GM18526 (cell line): ENCODE data around the gene SMIM8.
A peak's percentile ranks its signal among the peaks of the same experiment; 100 is the strongest.

Experiments used
- POLR2A ChIP-seq: IDR thresholded peaks from 3 replicates; pipeline ENCODE4 v1.6.1; 2011; ENCODE audit not compliant: insufficient read length; ENCODE audit errors: extremely low read depth

The SMIM8 gene

GRCh38 chr6:87322304-87323212 is at the start of gene SMIM8:
TSS of gene SMIM8 (plus strand) at chr6:87322588. CDS start at chr6:87337032, 14,444 bp downstream.
- TF ChIP-seq POLR2A, result peak; percentile 86

- TF ChIP-seq POLR2A, result no peak
Measured at GRCh38 chr6:87274660-87275274, 47.6 kb upstream of the SMIM8 start.

DNA sequence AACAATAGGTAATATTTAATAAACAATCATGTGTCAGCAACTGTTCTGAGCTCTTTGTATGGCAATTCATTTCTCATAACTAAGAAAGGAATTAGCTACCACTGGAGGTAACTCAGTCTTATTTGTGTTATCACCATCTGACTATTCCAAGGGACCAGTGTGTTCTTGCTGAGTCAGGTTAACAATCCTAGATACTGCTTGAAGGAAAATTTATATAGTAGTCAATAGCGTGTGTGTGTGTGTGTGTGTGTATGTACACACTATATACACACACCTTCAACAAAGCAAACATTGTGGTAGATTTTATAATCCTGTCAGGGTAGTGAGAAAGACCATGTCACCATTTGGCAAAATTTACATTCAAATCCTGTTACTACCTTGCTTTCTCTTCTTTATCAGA is 45.8 kb upstream of the SMIM8 start:
- no peak for TF ChIP-seq POLR2A

- TF ChIP-seq POLR2A, result no peak
Measured at GRCh38 chr6:87277123-87277522, 45.3 kb upstream of the SMIM8 start.

- no peak for TF ChIP-seq POLR2A
Measured at GRCh38 chr6:87279196-87279595, 43.2 kb upstream of the SMIM8 start.

GRCh38 chr6:87281426-87281825 is 41.0 kb upstream of the SMIM8 start:
- no peak for TF ChIP-seq POLR2A

GRCh38 chr6:87282743-87283142 is 39.6 kb upstream of the SMIM8 start:
- TF ChIP-seq POLR2A, result no peak

DNA sequence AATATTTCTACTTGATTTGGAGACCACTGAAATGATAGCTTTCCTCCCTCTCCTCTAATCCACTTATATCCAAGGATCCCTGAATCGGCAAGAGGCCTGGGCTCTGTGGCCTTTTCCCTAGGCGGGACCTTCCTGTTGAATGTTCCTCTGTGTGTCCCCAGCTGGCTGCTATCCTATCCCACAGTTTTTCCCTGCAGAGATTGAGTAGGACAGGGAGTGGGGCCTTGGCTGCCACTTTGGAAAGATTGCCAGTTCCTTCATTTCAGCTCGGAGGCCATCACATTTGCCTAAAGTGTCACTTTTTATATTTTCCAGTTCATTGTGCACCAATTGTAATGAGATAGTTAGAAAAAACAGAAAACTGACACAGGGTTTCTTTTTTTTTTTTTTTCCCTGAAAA is 38.9 kb upstream of the SMIM8 start:
- TF ChIP-seq POLR2A, result no peak

GRCh38 chr6:87287251-87287650 is 35.1 kb upstream of the SMIM8 start:
- no peak for TF ChIP-seq POLR2A

DNA sequence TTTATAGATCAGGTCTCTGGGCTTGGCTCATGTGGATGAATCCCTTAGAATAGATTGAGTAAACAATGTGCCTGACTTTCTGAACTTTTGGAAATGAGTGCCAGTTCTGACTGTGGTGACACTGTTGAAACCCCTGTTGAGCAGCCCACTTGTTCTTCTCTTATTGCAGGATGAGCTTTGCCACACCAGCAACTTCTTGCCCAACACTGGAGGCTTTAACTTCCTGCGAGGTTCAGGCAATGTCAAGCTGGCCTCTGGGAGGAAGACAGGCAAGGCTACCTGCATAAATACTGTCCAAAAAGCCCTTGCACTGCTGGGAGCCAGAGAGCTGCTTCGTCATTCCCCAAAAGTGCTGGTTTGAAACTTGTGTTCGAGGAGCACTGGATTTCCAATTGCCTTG is 32.8 kb upstream of the SMIM8 start:
- TF ChIP-seq POLR2A, result no peak

- TF ChIP-seq POLR2A, result no peak
Measured at GRCh38 chr6:87291883-87292282, 30.5 kb upstream of the SMIM8 start.

- TF ChIP-seq POLR2A, result no peak
Measured at GRCh38 chr6:87293526-87293925, 28.9 kb upstream of the SMIM8 start.

GRCh38 chr6:87297119-87297518 is 25.3 kb upstream of the SMIM8 start:
- TF ChIP-seq POLR2A, result no peak

- TF ChIP-seq POLR2A, result no peak
Measured at GRCh38 chr6:87308970-87309369, 13.4 kb upstream of the SMIM8 start.

GRCh38 chr6:87312860-87313259 is 9.5 kb upstream of the SMIM8 start:
- TF ChIP-seq POLR2A, result no peak

DNA sequence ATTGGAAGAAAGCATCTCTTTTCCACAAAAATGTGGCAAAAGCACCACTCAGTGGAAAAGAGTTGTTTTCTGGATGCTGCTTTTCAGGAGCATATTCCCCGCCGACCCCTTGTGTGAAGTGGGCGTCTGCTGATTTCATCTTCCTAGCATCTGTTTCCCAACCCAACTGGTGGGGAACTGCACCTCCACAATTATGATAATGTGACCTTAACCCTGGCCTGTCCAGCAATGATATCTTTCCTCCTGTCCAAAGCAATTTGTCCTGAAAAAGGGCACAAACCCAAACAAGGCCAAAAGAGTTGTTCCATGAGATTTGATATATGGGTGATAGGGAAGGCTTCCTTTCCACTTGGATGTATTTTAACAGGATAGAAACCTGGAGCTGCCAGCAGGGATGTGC is 7.3 kb upstream of the SMIM8 start:
- TF ChIP-seq POLR2A, result no peak

DNA sequence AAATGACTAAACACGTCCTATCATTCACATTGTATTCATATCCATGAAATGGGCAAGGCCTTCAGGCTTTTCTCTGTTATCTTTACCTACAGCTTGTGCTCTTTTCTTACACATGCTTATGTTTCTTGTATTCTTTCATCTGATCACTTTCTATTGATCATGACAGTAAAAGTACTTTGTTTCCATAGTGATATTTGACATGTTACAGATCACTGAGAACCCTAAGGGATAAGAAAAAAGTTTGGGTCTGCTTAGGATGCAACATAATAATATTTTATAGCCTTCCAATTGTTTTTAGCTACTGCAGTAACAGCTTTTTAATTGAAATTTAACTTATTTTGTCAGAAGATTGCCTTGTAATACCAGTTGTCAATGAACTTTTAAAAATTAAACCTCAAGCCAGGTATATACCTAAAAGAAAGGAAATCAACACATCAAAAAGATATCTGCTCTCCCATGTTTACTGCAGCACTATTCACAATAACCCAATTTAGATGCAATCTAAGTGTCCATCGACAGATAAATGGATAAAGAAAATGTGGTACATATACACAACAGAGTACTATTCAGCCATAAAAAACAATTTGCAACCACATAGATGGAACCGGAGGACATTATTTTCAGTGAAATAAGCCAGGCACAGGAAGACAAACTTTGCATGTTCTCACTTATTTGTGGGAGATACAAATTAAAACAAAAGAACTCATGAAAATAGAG is 3.0 kb upstream of the SMIM8 start:
- no peak for TF ChIP-seq POLR2A

DNA sequence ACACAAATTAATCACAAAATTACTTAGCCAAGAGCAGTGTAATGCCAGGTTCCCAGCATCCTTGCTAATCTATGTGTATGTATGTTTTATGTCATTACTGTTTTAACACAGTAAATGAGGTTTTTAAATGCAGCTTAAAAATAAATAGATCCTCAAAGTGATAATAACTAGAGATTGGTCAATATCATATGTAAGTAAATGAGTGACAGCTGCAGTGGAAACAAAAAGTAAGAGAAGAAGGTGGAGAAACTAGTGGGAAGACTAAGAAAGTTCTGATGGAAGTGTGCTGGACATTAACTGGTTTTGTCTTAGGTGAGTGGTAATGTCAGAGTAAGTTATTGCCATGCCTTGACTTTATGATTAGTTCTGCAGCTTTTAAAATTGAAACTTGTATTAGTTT is 8.6 kb downstream of the SMIM8 start:
- TF ChIP-seq POLR2A, result no peak
